Astrocyte (in vitro differentiated cells and primary cell): ENCODE results near the gene MTA2.

Experiments
- CTCF ChIP-seq: IDR thresholded peaks from 2 replicates; pipeline ENCODE4 v1.5.1; 2011; ENCODE audit warnings: low read depth, mild to moderate bottlenecking, inconsistent platforms, low read length, moderate library complexity; ENCODE audit not compliant: insufficient read depth
- EZH2 ChIP-seq: IDR thresholded peaks from 2 replicates; pipeline ENCODE4 v1.6.1; 2012; ENCODE audit warnings: mild to moderate bottlenecking, low read length, inconsistent platforms; ENCODE audit not compliant: insufficient read depth

GRCh38 chr11:62553839-62554361 is 47.8 kb downstream of the MTA2 start:
- TF ChIP-seq CTCF: no peak
- TF ChIP-seq EZH2: no peak
